ENCODE data around the gene CACNA2D3.

GRCh38 chr3:54488297-54488696, 365.9 kb downstream of the CACNA2D3 start:
- TF ChIP-seq POLR2A (IDR thresholded peaks at IDR 0.05) (no peak), POLR2AphosphoS5 (IDR thresholded peaks at IDR 0.05) (no peak)
- TF ChIP-seq, protein P1, sequence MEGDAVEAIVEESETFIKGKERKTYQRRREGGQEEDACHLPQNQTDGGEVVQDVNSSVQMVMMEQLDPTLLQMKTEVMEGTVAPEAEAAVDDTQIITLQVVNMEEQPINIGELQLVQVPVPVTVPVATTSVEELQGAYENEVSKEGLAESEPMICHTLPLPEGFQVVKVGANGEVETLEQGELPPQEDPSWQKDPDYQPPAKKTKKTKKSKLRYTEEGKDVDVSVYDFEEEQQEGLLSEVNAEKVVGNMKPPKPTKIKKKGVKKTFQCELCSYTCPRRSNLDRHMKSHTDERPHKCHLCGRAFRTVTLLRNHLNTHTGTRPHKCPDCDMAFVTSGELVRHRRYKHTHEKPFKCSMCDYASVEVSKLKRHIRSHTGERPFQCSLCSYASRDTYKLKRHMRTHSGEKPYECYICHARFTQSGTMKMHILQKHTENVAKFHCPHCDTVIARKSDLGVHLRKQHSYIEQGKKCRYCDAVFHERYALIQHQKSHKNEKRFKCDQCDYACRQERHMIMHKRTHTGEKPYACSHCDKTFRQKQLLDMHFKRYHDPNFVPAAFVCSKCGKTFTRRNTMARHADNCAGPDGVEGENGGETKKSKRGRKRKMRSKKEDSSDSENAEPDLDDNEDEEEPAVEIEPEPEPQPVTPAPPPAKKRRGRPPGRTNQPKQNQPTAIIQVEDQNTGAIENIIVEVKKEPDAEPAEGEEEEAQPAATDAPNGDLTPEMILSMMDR (IDR thresholded peaks at IDR 0.05), result no peak

All from transverse colon (tissue), 4 donors.